Colonic mucosa (tissue), 4 donors: Measurements from ENCODE around the gene PGM2. TPM values are rescaled to one million over a fixed set of nuclear protein-coding genes. Genes with fewer than 3 reads are reported as not detected.
A peak's percentile ranks its signal among the peaks of the same experiment; 100 is the strongest.
"Not testable (repeated sequence)": the region's sequence is repeated elsewhere in the genome, so short reads cannot be mapped to it uniquely, and the experiment has no call there.

Experiments used
- DNase-seq: peaks from one replicate; pipeline ENCODE4 v3.0.0-alpha.2; 2020
- H3K27ac ChIP-seq: fragments of 200-600 bp; one replicate; pipeline ENCODE4 v1.8.0; 2021
- H3K27me3 ChIP-seq: fragments of 200-600 bp; one replicate; pipeline ENCODE4 v1.8.0; 2021
- H3K36me3 ChIP-seq: fragments of 200-600 bp; one replicate; pipeline ENCODE4 v1.8.0; 2021
- H3K4me1 ChIP-seq: fragments of 200-600 bp; one replicate; pipeline ENCODE4 v1.8.0; 2021; ENCODE audit warnings: mild to moderate bottlenecking
- H3K4me3 ChIP-seq: fragments of 200-600 bp; one replicate; pipeline ENCODE4 v1.8.0; 2021
- H3K9ac ChIP-seq, 2 donors: one replicate each; pipeline ENCODE4 v1.7.0; 2013; ENCODE audit warnings: control low read depth in 2 of 2, low read depth in 2 of 2, low read length in 2 of 2
- H3K9me3 ChIP-seq: fragments of 200-600 bp; one replicate; pipeline ENCODE4 v1.8.0; 2021
- intact Hi-C: fragments of 100-400 bp; cut with DNase I; formaldehyde crosslinking; loops from one replicate; pipeline ENCODE4 v1.14.1; 2022
- total RNA-seq, 2 donors: library from RNA; stranded (reverse); fragmentation: NEBNext Ultra II Directional in 1 of 2; extraction: Animal tissue kit (Norgen Biotek cat#: 25700) in 1 of 2; gene quantifications; one replicate each; pipeline ENCODE4 v1.2.1, GENCODE V29; 2021
- TF ChIP-seq, protein P1 (sequence below): fragments of 200-600 bp; IDR thresholded peaks from one replicate; pipeline ENCODE4 v1.8.0; 2022; ENCODE audit warnings: antibody characterized with exemption, mild to moderate bottlenecking
- donor health status: healthy.
- donor health status: DM: no; HTN: no; CAD: no.
- donor health status: DM: no; HTN: no; CAD: no.

PGM2 gene
- total RNA-seq, 2 donors from 2014 or later, result 32.6 to 37.2 TPM

DNA sequence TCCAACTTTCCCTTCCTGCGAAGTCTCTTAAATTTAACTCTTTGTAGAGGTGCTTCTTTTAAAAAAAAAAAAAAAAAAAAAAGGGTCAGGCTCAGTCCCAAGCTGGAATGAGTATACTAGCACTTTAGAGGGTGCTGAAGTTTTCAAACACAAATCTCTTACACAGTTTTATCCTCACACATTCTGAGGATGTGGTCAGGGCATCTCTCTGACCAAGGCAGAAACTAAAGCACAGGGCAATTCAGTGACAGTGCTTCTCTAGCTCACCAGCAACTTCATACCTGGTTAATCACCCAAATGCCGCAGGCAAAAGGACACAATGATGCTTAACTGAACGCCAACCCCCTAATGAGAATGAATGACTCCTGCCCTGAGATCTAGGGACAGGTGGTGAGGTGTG lies 9.8 kb upstream of the PGM2 start:
- Histone ChIP-seq H3K4me1 (no peaks in the 10 kb centered on the region), H3K36me3 (no peaks in the 10 kb centered on the region), H3K9ac (no peak overlapping the region), H3K27ac (no peak overlapping the region), H3K4me3 (no peak overlapping the region), H3K9me3 (no peaks in the 10 kb centered on the region), H3K27me3 (no peaks in the 10 kb centered on the region)
- no peak for DNase-seq
- TF ChIP-seq, protein P1, sequence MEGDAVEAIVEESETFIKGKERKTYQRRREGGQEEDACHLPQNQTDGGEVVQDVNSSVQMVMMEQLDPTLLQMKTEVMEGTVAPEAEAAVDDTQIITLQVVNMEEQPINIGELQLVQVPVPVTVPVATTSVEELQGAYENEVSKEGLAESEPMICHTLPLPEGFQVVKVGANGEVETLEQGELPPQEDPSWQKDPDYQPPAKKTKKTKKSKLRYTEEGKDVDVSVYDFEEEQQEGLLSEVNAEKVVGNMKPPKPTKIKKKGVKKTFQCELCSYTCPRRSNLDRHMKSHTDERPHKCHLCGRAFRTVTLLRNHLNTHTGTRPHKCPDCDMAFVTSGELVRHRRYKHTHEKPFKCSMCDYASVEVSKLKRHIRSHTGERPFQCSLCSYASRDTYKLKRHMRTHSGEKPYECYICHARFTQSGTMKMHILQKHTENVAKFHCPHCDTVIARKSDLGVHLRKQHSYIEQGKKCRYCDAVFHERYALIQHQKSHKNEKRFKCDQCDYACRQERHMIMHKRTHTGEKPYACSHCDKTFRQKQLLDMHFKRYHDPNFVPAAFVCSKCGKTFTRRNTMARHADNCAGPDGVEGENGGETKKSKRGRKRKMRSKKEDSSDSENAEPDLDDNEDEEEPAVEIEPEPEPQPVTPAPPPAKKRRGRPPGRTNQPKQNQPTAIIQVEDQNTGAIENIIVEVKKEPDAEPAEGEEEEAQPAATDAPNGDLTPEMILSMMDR, result no peak
- intact Hi-C loops, result no loop called here

DNA sequence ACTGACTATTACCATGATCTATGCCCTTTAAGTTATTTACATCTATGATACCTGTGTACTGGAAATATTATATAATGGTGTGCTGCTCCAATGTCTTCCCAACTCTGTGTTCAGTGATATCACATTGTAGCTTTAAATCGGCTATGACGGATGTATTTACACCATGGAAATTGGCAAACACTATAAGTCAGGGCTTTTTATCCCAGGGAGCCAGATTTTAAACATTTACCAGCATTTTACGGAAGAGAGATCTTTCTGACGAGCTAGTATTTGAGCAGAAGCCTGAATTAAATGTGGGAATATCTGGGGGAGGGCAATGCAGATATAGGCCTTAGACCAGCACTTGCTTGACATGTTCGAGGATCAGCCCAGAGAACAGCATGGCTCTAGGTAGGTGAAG lies 7.7 kb upstream of the PGM2 start:
- Histone ChIP-seq H3K36me3 (no peaks in the 10 kb centered on the region), H3K4me1 (no peaks in the 10 kb centered on the region), H3K27ac (no peak overlapping the region), H3K4me3 (no peak overlapping the region), H3K27me3 (no peaks in the 10 kb centered on the region), H3K9me3 (no peaks in the 10 kb centered on the region), H3K9ac (no peak overlapping the region)
- DNase-seq, result no peak
- intact Hi-C loops, result no loop called here
- TF ChIP-seq, protein P1, result no peak

DNA sequence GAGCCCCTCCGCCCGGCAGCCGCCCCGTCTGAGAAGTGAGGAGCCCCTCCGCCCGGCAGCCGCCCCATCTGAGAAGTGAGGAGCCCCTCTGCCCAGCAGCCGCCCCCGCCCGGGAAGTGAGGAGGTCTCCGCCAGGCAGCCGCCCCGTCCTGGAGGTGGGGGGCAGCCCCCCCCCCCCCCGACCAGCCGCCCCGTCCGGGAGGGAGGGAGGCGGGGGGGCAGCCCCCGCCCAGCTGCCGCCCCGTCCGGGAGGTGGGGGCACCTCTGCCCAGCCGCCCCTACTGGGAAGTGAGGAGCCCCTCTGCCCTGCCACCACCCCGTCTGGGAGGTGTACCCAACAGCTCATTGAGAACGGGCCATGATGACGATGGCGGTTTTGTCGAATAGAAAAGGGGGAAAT lies 6.0 kb upstream of the PGM2 start:
- H3K27me3 ChIP-seq, H3K9me3 ChIP-seq, intact Hi-C loops, DNase-seq, H3K4me3 ChIP-seq, H3K36me3 ChIP-seq, H3K4me1 ChIP-seq, H3K27ac ChIP-seq, H3K9ac ChIP-seq: not testable (repeated sequence)

DNA sequence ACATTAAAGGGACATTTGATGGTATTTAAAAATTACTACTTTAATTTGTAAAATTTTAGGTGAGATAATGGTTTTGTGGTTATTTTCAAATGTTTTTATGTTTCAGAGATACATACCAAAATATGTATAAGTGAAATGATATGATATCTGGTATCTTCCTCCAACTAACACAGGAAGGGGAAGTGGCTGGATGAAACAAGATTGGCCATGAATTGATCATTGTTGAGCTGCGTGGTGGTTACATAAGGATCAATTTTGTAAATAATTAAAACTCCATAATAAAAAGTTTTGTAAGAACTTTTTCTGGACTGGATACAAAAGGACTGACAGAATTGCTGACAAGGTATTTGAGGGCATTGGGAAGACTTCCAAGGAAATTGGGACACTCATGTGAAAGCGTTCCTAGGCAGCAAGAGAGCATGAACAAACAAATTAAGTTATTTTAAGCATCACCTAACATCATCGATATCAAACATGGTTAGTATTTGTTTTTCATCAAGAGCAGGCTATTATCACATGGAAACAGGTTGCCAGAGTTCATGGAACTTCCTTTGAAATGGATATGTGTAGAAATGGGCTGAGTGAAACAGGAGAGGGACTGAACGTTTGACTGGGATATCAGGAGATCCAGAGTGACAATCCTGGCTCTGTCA lies 4.4 kb upstream of the PGM2 start:
- no peak overlapping the region for H3K27ac ChIP-seq
- H3K4me1 ChIP-seq, result no peaks in the 10 kb centered on the region
- H3K9me3 ChIP-seq, result no peaks in the 10 kb centered on the region
- H3K36me3 ChIP-seq, result no peaks in the 10 kb centered on the region
- no peak overlapping the region for H3K9ac ChIP-seq
- H3K4me3 ChIP-seq, result no peak overlapping the region
- TF ChIP-seq, protein P1, result no peak
- no peak for DNase-seq
- intact Hi-C loops, result no loop called here
- no peaks in the 10 kb centered on the region for H3K27me3 ChIP-seq

DNA sequence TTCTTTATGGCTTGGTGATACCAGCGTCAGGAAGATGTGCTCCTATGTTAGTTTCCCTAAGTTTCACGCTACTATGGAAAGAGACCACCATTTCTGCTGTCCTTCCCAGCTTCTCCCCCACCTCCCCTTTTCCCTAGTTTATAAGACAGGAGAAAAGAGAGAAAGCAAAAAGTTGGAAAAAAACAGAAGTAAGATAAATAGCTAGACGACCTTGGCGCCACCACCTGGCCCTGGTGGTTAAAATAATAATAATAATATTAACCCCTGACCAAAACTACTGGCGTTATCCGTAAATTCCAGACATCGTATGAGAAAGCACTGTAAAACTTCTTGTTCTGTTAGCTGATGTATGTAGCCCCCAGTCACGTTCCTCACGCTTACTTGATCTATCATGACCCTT lies 985 bp upstream of the PGM2 start:
- H3K4me1 ChIP-seq, DNase-seq, H3K27me3 ChIP-seq, H3K9me3 ChIP-seq, H3K36me3 ChIP-seq, intact Hi-C loops: not testable (repeated sequence)
- Histone ChIP-seq H3K27ac (peak overlapping the region; percentile 68), H3K4me3 (peak overlapping the region; percentile 99), H3K9ac (peak overlapping the region; percentile 86 to 93)

DNA sequence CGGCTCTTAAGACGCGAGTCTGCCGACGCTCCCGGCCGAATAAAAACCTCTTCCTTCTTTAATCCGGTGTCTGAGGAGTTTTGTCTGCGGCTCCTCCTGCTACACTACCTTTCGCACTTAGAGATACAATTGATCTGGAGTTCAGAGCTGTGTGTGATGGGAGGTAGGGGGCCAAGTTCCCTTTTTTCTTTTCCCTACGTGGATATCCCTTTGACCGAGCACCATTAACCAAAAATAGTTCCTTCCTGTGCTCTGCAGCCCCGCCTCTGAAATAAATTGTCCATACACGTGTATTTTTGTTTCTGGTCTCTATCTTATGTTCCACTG lies 555 bp upstream of the PGM2 start:
- Histone ChIP-seq H3K27ac (peak overlapping the region; percentile 68), H3K36me3 (peaks cover 6% of the 10 kb centered on the region), H3K9ac (peak overlapping the region; percentile 86 to 93), H3K9me3 (no peaks in the 10 kb centered on the region), H3K4me1 (no peaks in the 10 kb centered on the region), H3K27me3 (no peaks in the 10 kb centered on the region), H3K4me3 (peak overlapping the region; percentile 99)
- peak; percentile 41 for DNase-seq
- intact Hi-C loops, result no loop called here
- TF ChIP-seq, protein P1, result no peak
